IMR-90 (cell line): ENCODE data around the gene OAS3. TPM values are rescaled to one million over a fixed set of nuclear protein-coding genes. Genes with fewer than 3 reads are reported as not detected.

Experiments
- ATAC-seq: fragments of 200-7000 bp; cut with Tn5 transposase; 2 replicates; pipeline ENCODE4 v1.9.1; 2020; ENCODE audit warnings: low read depth, mild to moderate bottlenecking, moderate library complexity
- BruUV-seq: library from RNA; stranded (reverse); fragments of 400-500 nt; replicated peaks from 2 replicates; lab custom pipeline; 2021; lab: Mats Ljungman, UMichigan
- CTCF ChIA-PET: fragments of 300-600 bp; formaldehyde crosslinking; extraction: SDS; loops from one replicate; lab custom pipeline; 2021; ENCODE audit warnings: antibody characterized with exemption; lab: Yijun Ruan, JAX
- POLR2A ChIA-PET: fragments of 300-600 bp; sonication (Branson Sonifier 250); formaldehyde crosslinking; loops from one replicate; lab custom pipeline; 2022; ENCODE audit warnings: antibody characterized with exemption; ENCODE audit not compliant: unreplicated experiment; lab: Charles Lee
- DNase-seq: peaks from one replicate; pipeline ENCODE4 v3.0.0; 2013
- H2AFZ ChIP-seq: replicated peaks from 2 replicates; pipeline ENCODE3; 2013; ENCODE audit warnings: low read length, mild to moderate bottlenecking; ENCODE audit not compliant: poor library complexity
- H2AK5ac ChIP-seq: 2 replicates; pipeline ENCODE4 v1.6.1; 2013; ENCODE audit warnings: low read depth, low read length, inconsistent platforms
- H2AK9ac ChIP-seq: replicated peaks from 2 replicates; pipeline ENCODE3; 2013; ENCODE audit warnings: mild to moderate bottlenecking, low read depth, low read length, moderate library complexity; ENCODE audit not compliant: poor library complexity
- H2BK120ac ChIP-seq: 2 replicates; pipeline ENCODE4 v1.6.1; 2013; ENCODE audit warnings: low read depth, low read length, inconsistent platforms
- H2BK15ac ChIP-seq: 3 replicates; pipeline ENCODE4 v1.6.1; 2013; ENCODE audit warnings: low read depth, low read length, inconsistent platforms
- H2BK20ac ChIP-seq: 2 replicates; pipeline ENCODE4 v1.6.1; 2013; ENCODE audit warnings: low read depth, mild to moderate bottlenecking, inconsistent platforms, low read length, moderate library complexity
- H2BK5ac ChIP-seq: 2 replicates; pipeline ENCODE4 v1.6.1; 2013; ENCODE audit warnings: mild to moderate bottlenecking, low read depth, low read length, inconsistent platforms; ENCODE audit not compliant: poor library complexity, severe bottlenecking
- H3K14ac ChIP-seq: replicated peaks from 2 replicates; pipeline ENCODE4 v1.6.1; 2013; ENCODE audit warnings: low read depth, low read length, inconsistent platforms
- H3K18ac ChIP-seq: 2 replicates; pipeline ENCODE4 v1.6.1; 2013; ENCODE audit warnings: low read depth, low read length, control low read depth
- H3K23ac ChIP-seq: 2 replicates; pipeline ENCODE4 v1.6.1; 2013; ENCODE audit warnings: low read depth, low read length, inconsistent platforms
- H3K27ac ChIP-seq: 2 replicates; pipeline ENCODE4 v1.5.1; 2013; ENCODE audit warnings: mild to moderate bottlenecking, control low read depth, low read length; ENCODE audit not compliant: insufficient read depth
- H3K27me3 ChIP-seq: 2 replicates; pipeline ENCODE4 v1.6.1; 2013; ENCODE audit warnings: low read length; ENCODE audit not compliant: control insufficient read depth, insufficient read depth
- H3K36me3 ChIP-seq: 2 replicates; pipeline ENCODE4 v1.6.1; 2013; ENCODE audit warnings: low read length, mixed read lengths; ENCODE audit not compliant: control insufficient read depth, insufficient read depth
- H3K4ac ChIP-seq: 2 replicates; pipeline ENCODE4 v1.6.1; 2013; ENCODE audit warnings: low read depth, low read length, inconsistent platforms
- H3K4me1 ChIP-seq: 2 replicates; pipeline ENCODE4 v1.6.1; 2013; ENCODE audit warnings: low read length, mixed read lengths; ENCODE audit not compliant: control insufficient read depth, insufficient read depth
- H3K4me2 ChIP-seq: 2 replicates; pipeline ENCODE4 v1.6.1; 2013; ENCODE audit warnings: low read depth, mild to moderate bottlenecking, control low read depth, low read length, moderate library complexity
- H3K4me3 ChIP-seq: 2 replicates; pipeline ENCODE4 v1.5.1; 2013; ENCODE audit warnings: low read depth, mild to moderate bottlenecking, control low read depth, low read length, moderate library complexity; ENCODE audit not compliant: insufficient read depth
- H3K56ac ChIP-seq: 2 replicates; pipeline ENCODE4 v1.6.1; 2013; ENCODE audit warnings: low read length, inconsistent platforms; ENCODE audit not compliant: insufficient read depth; ENCODE audit errors: extremely low read depth
- H3K79me1 ChIP-seq, 2 experiments: 2 replicates each; pipeline ENCODE4 v1.6.1; 2013; ENCODE audit warnings: low read length in 2 of 2, inconsistent platforms in 1 of 2, low read depth in 1 of 2
- H3K9ac ChIP-seq: 2 replicates; pipeline ENCODE4 v1.6.1; 2013; ENCODE audit warnings: low read depth, low read length, control low read depth
- H3K9me1 ChIP-seq: 2 replicates; pipeline ENCODE4 v1.6.1; 2013; ENCODE audit warnings: low read length, inconsistent platforms; ENCODE audit not compliant: insufficient read depth
- H3K9me3 ChIP-seq: 2 replicates; pipeline ENCODE4 v1.6.1; 2013; ENCODE audit warnings: low read length; ENCODE audit not compliant: control insufficient read depth, insufficient read depth
- H4K20me1 ChIP-seq: 2 replicates; pipeline ENCODE4 v1.6.1; 2013; ENCODE audit warnings: low read length, inconsistent platforms; ENCODE audit not compliant: insufficient read depth
- H4K5ac ChIP-seq: 2 replicates; pipeline ENCODE4 v1.6.1; 2013; ENCODE audit warnings: mild to moderate bottlenecking, low read depth, low read length, control low read depth
- H4K8ac ChIP-seq, 2 experiments: 2 replicates each; pipeline ENCODE4 v1.6.1; 2013; ENCODE audit warnings: low read depth in 2 of 2, low read length in 2 of 2, control low read depth in 1 of 2, inconsistent platforms in 1 of 2
- H4K91ac ChIP-seq: 2 replicates; pipeline ENCODE4 v1.6.1; 2013; ENCODE audit warnings: low read depth, low read length, inconsistent platforms; ENCODE audit not compliant: insufficient read depth
- CEBPB ChIP-seq: IDR thresholded peaks from 2 replicates; pipeline ENCODE4 v1.6.1; 2012; ENCODE audit warnings: low read depth, low read length, improper control_type of control experiment
- CHD1 ChIP-seq: IDR thresholded peaks from 2 replicates; pipeline ENCODE4 v1.6.1; 2012; ENCODE audit warnings: low read depth, low read length, improper control_type of control experiment
- RAD21 ChIP-seq: IDR thresholded peaks from 2 replicates; pipeline ENCODE4 v1.6.1; 2012; ENCODE audit warnings: low read length, improper control_type of control experiment
- WGBS, 2 experiments: methylation state at CpG; one replicate each; pipeline versions ENCODE4 v1.1.5 to v1.1.7; 2013; ENCODE audit warnings: missing lambda C conversion rate in 2 of 2; ENCODE audit not compliant: insufficient read length in 1 of 2; ENCODE audit errors: extremely low coverage in 2 of 2; 5-methylcytosine and 5-hydroxymethylcytosine counted together
- dilution Hi-C: fragments of 300-500 bp; cut with HindIII; formaldehyde crosslinking; loops from one replicate; pipeline ENCODE4 v1.14.3; 2018; ENCODE audit warnings: low sequenced_read_pairs; ENCODE audit not compliant: unreplicated experiment
- in situ Hi-C: fragments of 300-500 bp; cut with MboI; formaldehyde crosslinking; loops from 3 replicates; pipeline ENCODE4 v1.14.3; 2019; ENCODE audit warnings: low sequenced_read_pairs, inconsistent platforms, mixed read lengths
- intact Hi-C: fragments of 100-400 bp; cut with micrococcal nuclease; formaldehyde crosslinking; loops from 2 replicates; pipeline ENCODE4 v1.10.0; 2022
- polyA plus RNA-seq, 3 experiments: library from polyadenylated mRNA; depleted of rRNA; stranded (reverse); fragments of >200 nt; gene quantifications; 2 replicates each; pipeline ENCODE4 v1.2.3, GENCODE V29; 2012; ENCODE audit warnings: low replicate concordance in 1 of 3
- total RNA-seq: library from RNA; depleted of rRNA; stranded (reverse); fragments of >200 nt; gene quantifications from 2 replicates; pipeline ENCODE4 v1.2.3, GENCODE V29; 2012
- TF ChIP-seq, protein P1 (sequence below): fragments of 150-350 bp; IDR thresholded peaks from 2 replicates; pipeline ENCODE4 v1.6.1; 2016; ENCODE audit warnings: low read depth, mild to moderate bottlenecking, low read length, moderate library complexity, borderline replicate concordance

The OAS3 gene
- total and polyA plus RNA-seq, 2 of the 4 experiments (the other 2 are of a cell fraction), result 4.1 to 7.8 TPM

- Histone ChIP-seq H3K79me1 (peaks cover 0 to 7% of the 10 kb centered on the region in 2 experiments; a peak in 1 of 4 replicates), H3K27me3 (no peaks in the 10 kb centered on the region), H3K9ac (peak overlapping the region; percentile 60), H3K36me3 (no peaks in the 10 kb centered on the region), H3K56ac (peak overlapping the region; percentile 69), H3K18ac (no peak overlapping the region), H3K4ac (no peak overlapping the region), H3K23ac (no peak overlapping the region; the same call in 1 of the 2 replicates), H3K4me2 (peak overlapping the region; percentile 86), H2AK5ac (no peak overlapping the region), H2BK5ac (no peak overlapping the region), H3K9me3 (no peaks in the 10 kb centered on the region), H4K5ac (no peak overlapping the region), H2AFZ (peak overlapping the region; percentile 99), H4K20me1 (no peaks in the 10 kb centered on the region), H2BK20ac (no peak overlapping the region), H3K27ac (no peak overlapping the region; the same call in 1 of the 2 replicates), H3K14ac (peak overlapping the region; percentile 66; the same call in 1 of the 2 replicates), H4K8ac (peak overlapping the region; percentile 39 to 53; a peak in 2 of 4 replicates), H2BK15ac (no peak overlapping the region), H2AK9ac (peak overlapping the region; percentile 31), H3K4me3 (peak overlapping the region; percentile 64), H3K9me1 (0 out of 2 replicates have a peak, but pooled peaks cover 3% of the 10 kb centered on the region), H2BK120ac (no peak overlapping the region), H4K91ac (no peak overlapping the region; the same call in 1 of the 2 replicates), H3K4me1 (peaks cover 2% of the 10 kb centered on the region)
- ATAC-seq (peak; percentile 4), DNase-seq (no peak)
- no peak for TF ChIP-seq RAD21
- TF ChIP-seq, protein P1, sequence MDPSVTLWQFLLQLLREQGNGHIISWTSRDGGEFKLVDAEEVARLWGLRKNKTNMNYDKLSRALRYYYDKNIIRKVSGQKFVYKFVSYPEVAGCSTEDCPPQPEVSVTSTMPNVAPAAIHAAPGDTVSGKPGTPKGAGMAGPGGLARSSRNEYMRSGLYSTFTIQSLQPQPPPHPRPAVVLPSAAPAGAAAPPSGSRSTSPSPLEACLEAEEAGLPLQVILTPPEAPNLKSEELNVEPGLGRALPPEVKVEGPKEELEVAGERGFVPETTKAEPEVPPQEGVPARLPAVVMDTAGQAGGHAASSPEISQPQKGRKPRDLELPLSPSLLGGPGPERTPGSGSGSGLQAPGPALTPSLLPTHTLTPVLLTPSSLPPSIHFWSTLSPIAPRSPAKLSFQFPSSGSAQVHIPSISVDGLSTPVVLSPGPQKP, result no peak
- TF ChIP-seq CEBPB, result no peak
- no peak for TF ChIP-seq CHD1
- intact Hi-C loops (no loop called here), in situ Hi-C loops (no loop called here), dilution Hi-C loops (no loop called here)
- no TSS peak for BruUV-seq
- POLR2A ChIA-PET, result no interaction called here
- CTCF ChIA-PET, result no interaction called here
- no CpG with 5 or more reads among the region's 11 CpGs for WGBS, 2 experiments
Measured at GRCh38 chr12:112938751-112939150, 477 bp downstream of the OAS3 start.
